Epithelial cell of prostate (primary cell): ENCODE measurements around the gene MDFIC.
"Not testable (repeated sequence)": the region's sequence is repeated elsewhere in the genome, so short reads cannot be mapped to it uniquely, and the experiment has no call there.

Source experiments
- DNase-seq: peaks from one replicate; pipeline ENCODE4 v3.0.0-alpha.2; 2011; ENCODE audit warnings: low read depth, low spot score
- H3K27ac ChIP-seq: fragments of 450-650 bp; 2 replicates; pipeline ENCODE4 v1.5.1; 2017; ENCODE audit warnings: mild to moderate bottlenecking

The MDFIC gene, protein sequence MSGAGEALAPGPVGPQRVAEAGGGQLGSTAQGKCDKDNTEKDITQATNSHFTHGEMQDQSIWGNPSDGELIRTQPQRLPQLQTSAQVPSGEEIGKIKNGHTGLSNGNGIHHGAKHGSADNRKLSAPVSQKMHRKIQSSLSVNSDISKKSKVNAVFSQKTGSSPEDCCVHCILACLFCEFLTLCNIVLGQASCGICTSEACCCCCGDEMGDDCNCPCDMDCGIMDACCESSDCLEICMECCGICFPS

GRCh38 chr7:114922026-114922651 is at the start of gene MDFIC:
Gene MDFIC (plus strand): TSS chr7:114922094. CDS start chr7:114923034, 940 bp downstream.
- DNase-seq = no peak
- peak within 1 kb of the TSS; percentile 40 for H3K27ac ChIP-seq

DNA sequence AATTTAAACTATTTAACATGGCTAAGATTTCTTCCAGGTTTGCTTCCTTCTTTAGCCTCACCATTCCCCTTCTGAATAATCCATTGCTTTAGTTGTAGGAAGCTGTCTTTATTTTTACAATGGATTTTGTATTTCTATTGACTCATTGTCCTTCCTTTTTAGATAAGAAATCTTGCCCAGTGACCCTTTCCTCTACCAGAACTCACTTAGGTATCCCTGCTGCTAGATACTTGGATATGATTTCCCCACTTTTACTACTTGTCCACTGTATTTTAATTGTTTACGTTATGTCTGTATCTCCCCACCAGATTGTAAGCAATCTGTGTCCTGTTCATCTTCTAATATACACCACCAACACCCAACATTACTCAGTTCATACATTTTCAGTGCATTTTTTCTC is 47.7 kb upstream of the MDFIC start:
- DNase-seq = no peak
- no peak overlapping the region for H3K27ac ChIP-seq

- no peak overlapping the region for H3K27ac ChIP-seq
- DNase-seq = no peak
Measured at GRCh38 chr7:114875186-114875585, 46.7 kb upstream of the MDFIC start.

GRCh38 chr7:114879554-114879953 is 42.3 kb upstream of the MDFIC start:
- no peak for DNase-seq
- H3K27ac ChIP-seq = no peak overlapping the region

GRCh38 chr7:114885836-114886235 is 36.1 kb upstream of the MDFIC start:
- no peak for DNase-seq
- no peak overlapping the region for H3K27ac ChIP-seq

- no peak for DNase-seq
- no peak overlapping the region for H3K27ac ChIP-seq
Measured at GRCh38 chr7:114886241-114886640, 35.7 kb upstream of the MDFIC start.

DNA sequence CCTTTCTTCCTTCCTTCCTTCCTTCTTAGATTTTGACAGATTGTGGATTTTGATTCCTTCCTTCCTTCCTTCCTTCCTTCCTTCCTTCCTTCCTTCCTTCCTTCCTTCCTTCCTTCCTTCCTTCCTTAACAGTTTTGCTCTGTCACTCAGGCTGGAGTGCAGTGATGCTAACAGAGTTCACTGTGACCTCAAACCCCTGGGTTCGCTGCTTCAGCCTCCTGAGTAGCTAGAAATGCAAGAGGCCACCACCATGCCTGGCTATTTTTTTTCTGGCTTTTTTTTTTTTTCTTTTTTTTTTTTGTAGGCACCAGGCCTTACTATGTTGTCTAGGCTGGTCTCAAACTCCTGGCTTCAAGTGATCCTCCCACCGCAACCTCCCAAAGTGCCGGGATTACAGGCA is 32.8 kb upstream of the MDFIC start:
- DNase-seq = not testable (repeated sequence)
- peak overlapping the region; percentile 15 for H3K27ac ChIP-seq

DNA sequence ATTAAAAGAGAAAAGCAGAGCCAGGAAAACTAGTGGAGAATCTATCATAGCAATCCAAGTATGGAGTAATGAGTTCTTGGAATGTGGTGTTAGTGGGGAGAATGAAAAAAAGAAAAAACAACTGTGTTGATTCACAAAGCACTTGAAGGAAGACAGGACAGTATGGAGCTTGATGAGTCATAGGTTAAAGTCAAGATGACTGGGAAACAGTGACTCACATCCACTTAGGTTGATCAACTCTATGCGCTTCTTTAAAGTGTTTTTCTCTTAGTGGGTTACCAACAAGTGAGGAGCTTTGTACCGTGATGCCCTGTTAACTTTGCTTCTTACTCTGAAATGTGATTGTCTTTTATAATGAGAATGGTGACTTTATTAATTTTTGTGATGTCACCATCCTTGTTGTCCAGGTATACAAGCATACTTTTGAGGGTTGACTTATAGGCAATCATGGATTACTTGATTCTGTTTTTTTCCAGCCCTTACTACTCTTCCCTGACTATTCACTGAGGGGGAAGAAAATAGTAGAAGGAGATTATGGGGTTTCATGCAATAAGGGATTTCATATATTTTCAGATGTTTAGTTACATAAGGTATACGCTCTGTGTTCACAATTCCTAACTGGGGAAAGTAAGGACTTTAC is 32.1 kb upstream of the MDFIC start:
- peak overlapping the region; percentile 15 for H3K27ac ChIP-seq
- peak; percentile 88 for DNase-seq

GRCh38 chr7:114890561-114890960 is 31.3 kb upstream of the MDFIC start:
- no peak for DNase-seq
- no peak overlapping the region for H3K27ac ChIP-seq

DNA sequence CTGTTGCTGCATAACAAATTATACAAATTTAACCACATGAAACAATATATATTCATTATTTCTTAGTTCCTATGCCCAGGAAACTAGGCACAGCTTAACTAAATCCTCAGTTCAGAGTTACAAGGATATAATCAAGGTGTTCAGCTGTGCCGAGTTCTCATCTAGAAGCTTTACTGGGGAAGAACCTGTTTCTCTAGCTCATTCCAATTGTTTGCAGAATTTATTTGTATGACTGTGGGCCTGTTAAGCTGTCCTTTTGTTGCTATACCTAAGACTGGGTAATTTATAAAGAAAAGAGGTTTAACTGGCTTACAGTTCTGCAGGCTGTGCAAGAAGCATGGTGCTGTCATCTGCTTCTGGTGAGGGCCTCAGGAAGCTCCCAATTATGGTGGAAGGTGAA is 21.8 kb upstream of the MDFIC start:
- H3K27ac ChIP-seq = peak overlapping the region; percentile 67
- DNase-seq = no peak

DNA sequence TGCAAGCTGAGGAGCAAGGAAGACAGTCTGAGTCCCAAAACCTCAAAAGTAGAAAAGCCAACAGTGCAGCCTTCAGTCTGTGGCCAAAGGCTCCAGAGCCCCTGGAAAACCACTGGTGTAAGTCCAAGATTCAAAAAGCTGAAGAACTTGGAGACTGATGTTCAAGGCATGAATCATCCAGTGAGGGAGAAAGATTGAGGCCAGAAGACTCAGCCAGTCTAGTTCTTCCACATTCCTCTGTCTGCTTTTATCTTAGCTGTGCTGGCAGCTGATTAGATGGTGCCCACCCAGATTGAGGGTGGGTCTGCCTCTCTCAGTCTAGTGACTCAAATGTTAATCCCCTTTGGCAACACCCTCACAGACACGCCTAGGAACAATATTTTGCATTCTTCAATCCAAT is 20.1 kb upstream of the MDFIC start:
- peak overlapping the region; percentile 67 for H3K27ac ChIP-seq
- peak; percentile 58 for DNase-seq

DNA sequence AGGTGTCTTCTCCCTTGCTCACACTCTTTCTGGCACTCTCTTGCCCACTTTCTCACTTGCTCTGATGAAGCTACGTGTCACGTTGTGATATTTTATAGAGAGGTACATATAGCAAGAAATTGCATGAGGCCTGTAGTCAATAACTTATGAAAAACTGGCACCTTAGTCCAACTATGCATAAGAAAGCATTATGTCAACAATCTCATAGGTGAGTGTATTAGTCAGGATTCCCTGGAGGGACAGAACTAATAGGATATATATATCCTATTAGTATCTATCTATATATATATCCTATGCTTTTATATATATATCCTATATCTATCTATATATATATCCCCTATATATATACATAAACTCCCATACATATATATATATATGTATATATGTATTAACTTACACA is 18.8 kb upstream of the MDFIC start:
- no peak for DNase-seq
- peak overlapping the region; percentile 67 for H3K27ac ChIP-seq

DNA sequence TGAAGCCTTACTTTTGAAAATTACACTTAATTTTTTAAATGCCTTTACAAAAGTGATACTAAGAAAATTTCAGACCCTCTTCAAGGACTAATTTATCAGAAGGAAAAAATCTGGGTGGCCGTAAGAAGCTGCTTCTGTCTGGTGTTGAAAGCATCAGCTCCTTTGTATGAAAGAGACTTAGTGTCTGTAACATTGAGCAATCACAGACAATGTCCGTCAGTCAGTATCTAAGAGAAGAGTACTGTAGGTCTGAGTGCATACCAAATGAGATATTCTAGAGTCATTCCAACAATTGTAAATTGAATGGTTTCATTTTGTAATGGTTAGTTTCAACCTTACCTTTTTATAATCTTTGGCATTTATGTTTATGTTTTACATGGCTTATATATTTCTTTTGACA is 11.1 kb upstream of the MDFIC start:
- DNase-seq = no peak
- no peak overlapping the region for H3K27ac ChIP-seq

DNA sequence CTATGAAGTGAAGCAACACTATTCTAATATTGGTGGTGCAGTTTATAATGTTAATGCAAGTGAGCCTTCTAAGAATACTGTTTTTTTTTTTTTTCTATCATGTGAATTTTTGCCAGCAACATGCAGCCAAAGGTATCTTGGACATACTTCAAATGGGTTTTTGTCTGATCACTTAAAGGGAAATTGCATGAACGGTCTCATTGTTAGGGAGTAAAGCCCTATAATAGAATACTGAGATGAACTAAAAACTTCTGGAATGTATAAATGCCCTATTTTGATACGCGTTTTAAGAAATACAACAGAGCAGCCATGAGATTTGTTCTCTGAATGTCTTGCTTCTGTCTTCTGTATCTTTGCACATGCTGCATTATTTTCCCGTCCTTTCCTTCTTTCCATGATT is 10.5 kb upstream of the MDFIC start:
- H3K27ac ChIP-seq = no peak overlapping the region
- no peak for DNase-seq

DNA sequence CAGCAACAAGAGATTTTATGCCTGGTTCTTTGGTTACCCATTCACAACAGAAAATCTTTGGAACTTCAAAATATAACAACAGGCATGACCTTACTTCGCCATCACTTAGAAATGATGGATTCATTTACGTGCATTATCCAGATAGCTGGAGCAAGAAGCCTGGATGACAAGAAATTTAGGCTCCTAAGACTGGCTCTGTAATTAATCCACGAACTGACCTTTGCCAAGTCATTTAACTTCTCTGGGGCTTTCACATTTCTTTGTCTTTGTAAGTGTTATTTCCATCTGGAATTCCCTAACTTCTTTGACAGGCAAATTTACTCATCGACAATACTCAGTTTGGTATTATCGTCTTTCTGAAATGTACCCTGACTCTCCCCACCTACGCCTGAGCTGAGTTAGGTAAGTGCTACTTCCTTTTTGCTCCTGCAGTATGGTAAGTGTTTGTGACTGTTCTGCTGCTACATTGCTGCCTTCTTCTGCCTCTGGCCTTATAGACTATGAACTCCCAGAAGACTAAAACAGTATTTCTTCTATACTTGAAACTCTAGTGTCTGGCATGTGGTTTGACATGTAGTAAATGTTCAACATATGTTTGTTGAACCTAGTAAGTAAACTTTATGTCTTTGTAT is 5.5 kb upstream of the MDFIC start:
- peak overlapping the region; percentile 24 for H3K27ac ChIP-seq
- DNase-seq = no peak

DNA sequence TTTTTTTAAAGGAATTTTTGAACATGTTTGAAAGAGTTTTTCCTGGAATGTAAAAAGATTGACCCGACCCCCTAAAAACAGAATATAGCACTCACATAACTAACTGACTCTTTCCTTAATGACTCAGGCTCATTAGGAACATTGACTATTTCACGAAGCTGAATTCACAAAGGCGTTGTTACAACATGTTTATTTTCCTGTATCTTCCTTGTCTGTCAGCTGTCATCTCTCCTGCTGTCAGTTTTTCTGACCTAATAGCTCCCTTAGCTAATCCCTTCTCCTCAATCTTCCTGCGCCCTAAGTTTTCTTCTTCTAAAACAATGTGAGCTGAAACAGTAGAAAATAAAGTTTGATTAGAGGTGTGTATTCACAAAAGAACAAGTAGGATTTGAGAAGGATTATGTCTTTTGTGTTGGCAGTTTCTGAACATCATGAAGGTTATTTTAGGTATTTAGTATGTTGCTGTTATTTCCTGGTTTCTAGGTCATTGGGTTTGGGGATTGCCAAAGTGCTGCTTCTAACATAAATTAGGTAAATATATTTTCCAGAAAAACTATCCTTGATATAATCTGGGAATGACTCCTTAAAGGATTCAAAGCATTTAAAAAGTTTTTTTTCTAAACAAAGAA is 4.6 kb upstream of the MDFIC start:
- peak overlapping the region; percentile 24 for H3K27ac ChIP-seq
- peak; percentile 8 for DNase-seq

- no peak overlapping the region for H3K27ac ChIP-seq
- no peak for DNase-seq
Measured at GRCh38 chr7:114919587-114919986, 2.3 kb upstream of the MDFIC start.

GRCh38 chr7:114921631-114922025 is 266 bp upstream of the MDFIC start:
- H3K27ac ChIP-seq = no peak overlapping the region
- no peak for DNase-seq

GRCh38 chr7:114922652-114923402 is 933 bp downstream of the MDFIC start:
- no peak for DNase-seq
- H3K27ac ChIP-seq = peak overlapping the region; percentile 40

GRCh38 chr7:114923403-114923713 is 1.5 kb downstream of the MDFIC start:
- peak overlapping the region; percentile 40 for H3K27ac ChIP-seq
- no peak for DNase-seq
